Mucosa of stomach (tissue), 1 donor: ENCODE results near the gene FBXL20.
"Not testable (repeated sequence)": the region's sequence is repeated elsewhere in the genome, so short reads cannot be mapped to it uniquely, and the experiment has no call there.

Source experiments
- H3K27me3 ChIP-seq: one replicate; pipeline ENCODE4 v1.7.0; 2013; ENCODE audit warnings: mild to moderate bottlenecking, low read length; ENCODE audit not compliant: control insufficient read depth, insufficient read depth
- H3K36me3 ChIP-seq: one replicate; pipeline ENCODE4 v1.7.0; 2013; ENCODE audit warnings: low read length; ENCODE audit not compliant: control insufficient read depth, insufficient read depth
- H3K4me1 ChIP-seq: one replicate; pipeline ENCODE4 v1.7.0; 2013; ENCODE audit warnings: mild to moderate bottlenecking, low read length; ENCODE audit not compliant: control insufficient read depth, insufficient read depth
- H3K4me3 ChIP-seq: one replicate; pipeline ENCODE4 v1.7.0; 2013; ENCODE audit warnings: low read length
- H3K9ac ChIP-seq: one replicate; pipeline ENCODE4 v1.7.0; 2013; ENCODE audit warnings: mild to moderate bottlenecking, low read length, moderate library complexity
- H3K9me3 ChIP-seq: one replicate; pipeline ENCODE4 v1.7.0; 2013; ENCODE audit warnings: mild to moderate bottlenecking, low read length, moderate library complexity; ENCODE audit not compliant: control insufficient read depth
- donor health status: Pancreatic carcinoma.

FBXL20 gene

GRCh38 chr17:39346863-39347262 is 54.6 kb downstream of the FBXL20 start:
- H3K9ac ChIP-seq, H3K4me1 ChIP-seq, H3K9me3 ChIP-seq, H3K27me3 ChIP-seq, H3K36me3 ChIP-seq, H3K4me3 ChIP-seq: not testable (repeated sequence)

DNA sequence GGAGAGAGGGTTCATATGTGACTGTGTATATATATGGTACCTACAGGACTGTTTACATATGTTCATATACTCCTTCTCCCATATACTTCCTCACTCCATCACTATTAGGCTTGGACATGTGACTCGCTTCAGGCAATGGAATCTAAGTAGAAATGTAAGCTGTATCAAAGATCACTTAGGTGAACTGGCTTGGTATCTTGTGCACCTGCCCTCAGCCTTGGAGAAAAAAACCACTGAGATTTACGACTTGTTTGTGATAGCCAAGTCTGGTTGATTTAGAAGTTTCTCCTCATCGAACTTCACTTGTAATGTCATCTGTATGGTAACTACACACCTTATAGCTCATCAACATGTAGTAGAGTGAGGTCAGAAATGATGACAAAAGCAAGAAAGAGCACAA is 59.9 kb downstream of the FBXL20 start:
- H3K9ac ChIP-seq = no peak overlapping the region
- H3K4me1 ChIP-seq = no peaks in the 10 kb centered on the region
- no peaks in the 10 kb centered on the region for H3K27me3 ChIP-seq
- H3K36me3 ChIP-seq = no peaks in the 10 kb centered on the region
- H3K9me3 ChIP-seq = no peaks in the 10 kb centered on the region
- no peak overlapping the region for H3K4me3 ChIP-seq

DNA sequence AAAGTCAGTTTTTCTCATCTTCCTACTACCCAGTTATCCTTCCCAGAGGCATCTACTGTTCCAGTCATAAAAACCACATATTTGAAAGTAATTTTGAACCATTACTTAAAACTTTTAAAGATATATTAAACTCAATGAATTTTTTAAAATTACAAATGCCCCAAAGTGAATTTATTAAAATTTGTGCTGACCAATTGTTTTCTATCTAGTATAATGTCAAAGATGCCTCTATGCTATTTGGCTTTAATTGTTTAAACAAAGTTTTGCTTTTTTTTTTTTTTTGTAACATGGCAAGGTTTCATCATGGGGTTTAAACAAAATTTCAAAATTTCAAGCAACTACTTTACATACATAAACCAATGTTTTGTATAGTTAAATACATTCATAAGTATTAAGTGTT is 60.7 kb downstream of the FBXL20 start:
- Histone ChIP-seq H3K9me3 (no peaks in the 10 kb centered on the region), H3K9ac (no peak overlapping the region)

GRCh38 chr17:39339272-39339671 is 62.2 kb downstream of the FBXL20 start:
- H3K4me3 ChIP-seq = no peak overlapping the region
- H3K27me3 ChIP-seq = no peaks in the 10 kb centered on the region
- no peaks in the 10 kb centered on the region for H3K9me3 ChIP-seq
- no peaks in the 10 kb centered on the region for H3K36me3 ChIP-seq
- H3K4me1 ChIP-seq = no peaks in the 10 kb centered on the region
- H3K9ac ChIP-seq = no peak overlapping the region

More for the DNA sequence above, 60.7 kb downstream of the FBXL20 start:
- Histone ChIP-seq H3K4me3 (no peak overlapping the region), H3K4me1 (no peaks in the 10 kb centered on the region), H3K27me3 (no peaks in the 10 kb centered on the region), H3K36me3 (no peaks in the 10 kb centered on the region)

- not testable (repeated sequence) for H3K36me3 ChIP-seq, H3K9ac ChIP-seq, H3K9me3 ChIP-seq, H3K4me3 ChIP-seq, H3K4me1 ChIP-seq, H3K27me3 ChIP-seq
Measured at GRCh38 chr17:39337649-39338048, 63.8 kb downstream of the FBXL20 start.

- H3K4me3 ChIP-seq = no peak overlapping the region
- H3K27me3 ChIP-seq = no peaks in the 10 kb centered on the region
- no peaks in the 10 kb centered on the region for H3K4me1 ChIP-seq
- no peaks in the 10 kb centered on the region for H3K9me3 ChIP-seq
- no peaks in the 10 kb centered on the region for H3K36me3 ChIP-seq
- no peak overlapping the region for H3K9ac ChIP-seq
Measured at GRCh38 chr17:39335704-39336223, 65.7 kb downstream of the FBXL20 start.

GRCh38 chr17:39334008-39334744 is 67.2 kb downstream of the FBXL20 start:
- H3K4me1 ChIP-seq = not testable (repeated sequence)

DNA sequence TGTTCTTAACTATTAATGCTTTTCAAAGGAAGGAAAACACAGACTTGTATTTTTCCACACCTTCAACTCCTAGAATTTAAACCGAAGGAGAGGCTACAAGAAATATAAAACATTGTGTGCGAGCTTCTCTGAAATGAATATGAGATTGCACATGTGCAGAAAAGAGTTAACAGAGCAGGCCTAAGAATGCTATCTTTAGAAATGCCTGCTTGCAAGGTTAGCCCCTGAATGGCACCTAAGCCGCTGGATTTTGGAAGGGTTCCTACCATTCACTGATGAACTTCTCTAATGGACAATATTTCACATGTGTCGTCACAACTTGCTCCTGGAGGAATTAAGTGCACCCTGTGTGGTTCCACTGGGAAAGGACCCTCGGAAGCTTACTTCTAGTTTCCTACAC is 69.3 kb downstream of the FBXL20 start:
- no peak overlapping the region for H3K9ac ChIP-seq
- H3K4me1 ChIP-seq = peaks cover 10% of the 10 kb centered on the region
- H3K9me3 ChIP-seq = no peaks in the 10 kb centered on the region
- H3K27me3 ChIP-seq = no peaks in the 10 kb centered on the region
- no peaks in the 10 kb centered on the region for H3K36me3 ChIP-seq
- no peak overlapping the region for H3K4me3 ChIP-seq

More at GRCh38 chr17:39334008-39334744, 67.2 kb downstream of the FBXL20 start:
- H3K27me3 ChIP-seq, H3K9me3 ChIP-seq, H3K4me3 ChIP-seq, H3K36me3 ChIP-seq, H3K9ac ChIP-seq: not testable (repeated sequence)

DNA sequence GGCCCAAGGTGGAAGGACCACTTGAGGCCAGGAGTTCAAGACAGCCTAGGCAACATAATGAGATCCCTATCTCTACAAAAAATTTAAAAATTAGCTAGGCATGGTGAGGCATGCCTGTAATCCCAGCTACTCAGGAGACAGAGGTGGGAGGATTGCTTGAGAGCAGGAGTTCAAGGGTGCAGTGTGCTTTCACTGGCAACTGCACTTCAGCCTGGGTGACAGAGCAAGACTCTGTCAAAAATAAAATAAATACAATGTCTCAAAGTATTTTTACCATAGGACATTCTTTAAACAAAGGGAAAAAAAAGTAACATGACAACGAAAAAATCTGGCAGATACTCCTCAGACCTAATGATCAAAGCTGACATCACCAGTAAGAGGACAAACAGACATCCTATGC is 72.6 kb downstream of the FBXL20 start:
- H3K27me3 ChIP-seq = no peaks in the 10 kb centered on the region
- H3K4me1 ChIP-seq = peaks cover 10% of the 10 kb centered on the region
- H3K36me3 ChIP-seq = no peaks in the 10 kb centered on the region
- no peak overlapping the region for H3K4me3 ChIP-seq
- H3K9ac ChIP-seq = no peak overlapping the region
- H3K9me3 ChIP-seq = no peaks in the 10 kb centered on the region

DNA sequence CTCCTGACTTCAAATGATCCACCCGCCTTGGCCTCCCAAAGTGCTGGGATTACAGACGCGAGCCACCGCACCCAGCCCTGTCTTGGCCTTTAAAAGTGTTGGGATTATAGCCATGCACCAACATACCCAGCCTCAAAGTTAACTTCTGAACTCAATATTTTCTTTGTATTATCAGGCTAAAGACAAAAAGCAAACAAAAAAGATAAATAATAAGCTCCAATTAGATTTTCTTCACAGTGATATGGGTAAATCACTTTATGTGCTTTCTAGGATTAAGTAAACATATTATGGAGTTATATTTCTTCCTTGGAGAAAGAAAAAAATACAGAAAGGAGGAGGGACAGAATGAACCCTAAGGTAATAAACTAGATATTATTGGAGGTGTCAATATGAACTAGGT is 74.3 kb downstream of the FBXL20 start:
- Histone ChIP-seq H3K27me3 (no peaks in the 10 kb centered on the region), H3K4me3 (no peak overlapping the region), H3K9ac (no peak overlapping the region), H3K4me1 (peaks cover 10% of the 10 kb centered on the region), H3K9me3 (no peaks in the 10 kb centered on the region), H3K36me3 (no peaks in the 10 kb centered on the region)

DNA sequence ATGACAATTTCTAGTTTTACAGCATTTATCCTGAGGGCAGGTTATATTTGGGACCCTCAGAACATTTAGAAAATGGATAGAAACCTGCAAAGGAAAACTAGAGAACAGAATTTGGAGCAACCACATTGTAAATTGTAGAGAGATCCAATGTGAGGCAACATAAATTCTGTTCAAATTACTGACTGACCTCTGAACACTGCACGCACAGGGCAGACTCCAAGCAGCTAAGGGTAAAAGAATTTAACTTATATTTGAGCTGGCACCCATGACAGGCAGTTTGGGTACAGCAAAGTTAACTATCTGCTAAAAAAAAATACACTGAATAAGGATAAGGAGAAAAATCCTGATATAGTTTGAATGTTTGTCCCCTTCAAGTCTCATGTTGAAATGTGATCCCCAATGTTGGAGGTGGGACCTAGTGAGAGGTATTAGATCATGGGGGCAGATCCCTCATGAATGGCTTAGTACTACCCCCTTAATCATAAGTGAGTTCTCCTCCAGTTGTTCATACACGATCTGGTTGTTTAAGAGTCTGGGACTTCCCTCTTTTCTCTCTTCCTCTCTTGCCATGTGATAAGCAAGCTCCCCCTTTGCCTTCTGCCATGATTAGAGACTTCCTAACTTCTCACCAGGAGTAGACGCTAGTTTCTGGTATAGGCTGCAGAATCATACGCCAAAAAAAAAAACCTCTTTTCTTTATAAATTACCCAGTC is 75.7 kb downstream of the FBXL20 start:
- no peaks in the 10 kb centered on the region for H3K36me3 ChIP-seq

GRCh38 chr17:39318636-39319035 is 82.8 kb downstream of the FBXL20 start:
- no peaks in the 10 kb centered on the region for H3K27me3 ChIP-seq
- H3K4me3 ChIP-seq = no peak overlapping the region
- no peaks in the 10 kb centered on the region for H3K36me3 ChIP-seq
- H3K9ac ChIP-seq = no peak overlapping the region
- no peaks in the 10 kb centered on the region for H3K9me3 ChIP-seq
- H3K4me1 ChIP-seq = no peaks in the 10 kb centered on the region

More for the DNA sequence above, 75.7 kb downstream of the FBXL20 start:
- no peaks in the 10 kb centered on the region for H3K27me3 ChIP-seq
- H3K4me1 ChIP-seq = peaks cover 10% of the 10 kb centered on the region
- no peaks in the 10 kb centered on the region for H3K9me3 ChIP-seq
- no peak overlapping the region for H3K4me3 ChIP-seq
- H3K9ac ChIP-seq = no peak overlapping the region
